Hematopoietic multipotent progenitor cell (in vitro differentiated cells): ENCODE data around the gene PRC1. TPM values are rescaled to one million over a fixed set of nuclear protein-coding genes. Genes with fewer than 3 reads are reported as not detected.
A peak's percentile ranks its signal among the peaks of the same experiment; 100 is the strongest.
"Not testable (repeated sequence)": the region's sequence is repeated elsewhere in the genome, so short reads cannot be mapped to it uniquely, and the experiment has no call there.

Experiments used
- DNase-seq, 3 donors: peaks; one replicate each; pipeline ENCODE4 v3.0.0-alpha.2; 2011 to 2015; ENCODE audit warnings: low read depth in 2 of 3, low spot score in 2 of 3
- total RNA-seq: library from RNA; depleted of rRNA; stranded (reverse); fragments of >200 nt; gene quantifications from one replicate; pipeline ENCODE4 v1.2.3, GENCODE V29; 2012

The PRC1 gene
- 28.8 TPM for total RNA-seq

DNA sequence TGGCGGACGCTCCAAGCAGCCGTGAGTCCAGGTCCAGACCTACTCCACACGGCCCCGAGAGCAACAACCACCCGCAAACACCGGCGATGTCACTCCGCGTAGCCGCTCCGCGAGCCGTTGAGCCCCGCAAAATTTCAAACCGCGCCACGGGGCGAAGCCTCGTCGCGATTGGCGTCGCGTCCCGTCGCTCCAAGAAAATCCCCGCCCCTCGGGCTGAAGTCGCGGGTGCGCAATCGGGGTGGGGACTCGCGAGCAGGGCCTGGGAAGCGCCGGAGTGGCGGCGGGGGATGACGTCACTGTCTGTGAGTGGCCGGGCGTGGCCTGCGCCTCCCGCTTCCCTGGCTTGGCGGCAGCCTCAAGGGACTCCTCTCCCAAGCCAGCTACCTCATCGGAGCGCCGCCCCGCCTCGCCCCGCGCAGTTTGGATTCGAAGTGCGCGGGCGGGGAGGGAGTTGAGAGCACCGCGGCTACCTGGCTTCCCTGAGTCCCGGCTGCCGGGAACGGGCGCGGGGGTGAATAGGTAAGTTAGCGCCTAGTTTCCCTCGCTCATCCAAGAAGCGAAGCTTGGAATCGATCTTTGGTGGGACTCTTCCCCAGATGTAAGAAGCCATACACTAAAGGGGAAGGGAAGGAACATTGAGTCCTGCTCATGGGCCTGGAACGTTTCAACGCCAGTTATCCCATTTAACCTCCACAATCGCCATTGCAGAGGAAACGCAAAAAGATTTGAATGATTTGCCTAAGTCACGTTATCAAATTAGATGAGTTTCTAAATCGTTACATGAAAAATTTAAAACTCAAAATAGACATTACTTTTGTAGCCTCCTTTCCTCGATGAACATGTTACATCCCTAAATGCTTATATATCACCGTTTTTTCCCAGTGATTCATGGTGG is at the start of gene PRC1:
Gene PRC1, minus strand, starts transcription at position 119 of the 895 bp plus-strand sequence. Its CDS starts 118 bp downstream, at position 1.
- DNase-seq = peak; percentile 87 to 98 (median 95)

GRCh38 chr15:91043202-91043874 is 49.0 kb upstream of the PRC1 start:
- no peak for DNase-seq

DNA sequence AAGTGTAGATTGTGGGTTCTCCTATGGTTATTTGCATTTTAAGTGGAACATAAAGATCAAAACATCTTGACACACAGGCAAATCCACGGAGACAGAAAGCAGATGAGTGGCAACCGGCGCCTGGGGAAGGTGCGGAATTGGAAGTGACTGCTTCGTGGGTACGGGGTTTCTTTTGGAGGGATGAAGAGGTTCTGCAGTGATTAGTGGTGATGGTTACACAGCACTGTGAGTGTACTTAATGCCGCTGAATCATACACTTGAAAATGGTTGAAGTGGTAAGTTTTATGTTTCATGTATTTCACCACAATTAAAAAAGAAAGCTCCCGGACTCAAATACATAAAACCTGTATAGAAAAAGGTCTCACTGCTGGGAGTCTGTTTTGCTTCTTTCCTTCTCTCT is 46.5 kb upstream of the PRC1 start:
- no peak for DNase-seq

GRCh38 chr15:91039996-91040395 is 45.7 kb upstream of the PRC1 start:
- DNase-seq = no peak

DNA sequence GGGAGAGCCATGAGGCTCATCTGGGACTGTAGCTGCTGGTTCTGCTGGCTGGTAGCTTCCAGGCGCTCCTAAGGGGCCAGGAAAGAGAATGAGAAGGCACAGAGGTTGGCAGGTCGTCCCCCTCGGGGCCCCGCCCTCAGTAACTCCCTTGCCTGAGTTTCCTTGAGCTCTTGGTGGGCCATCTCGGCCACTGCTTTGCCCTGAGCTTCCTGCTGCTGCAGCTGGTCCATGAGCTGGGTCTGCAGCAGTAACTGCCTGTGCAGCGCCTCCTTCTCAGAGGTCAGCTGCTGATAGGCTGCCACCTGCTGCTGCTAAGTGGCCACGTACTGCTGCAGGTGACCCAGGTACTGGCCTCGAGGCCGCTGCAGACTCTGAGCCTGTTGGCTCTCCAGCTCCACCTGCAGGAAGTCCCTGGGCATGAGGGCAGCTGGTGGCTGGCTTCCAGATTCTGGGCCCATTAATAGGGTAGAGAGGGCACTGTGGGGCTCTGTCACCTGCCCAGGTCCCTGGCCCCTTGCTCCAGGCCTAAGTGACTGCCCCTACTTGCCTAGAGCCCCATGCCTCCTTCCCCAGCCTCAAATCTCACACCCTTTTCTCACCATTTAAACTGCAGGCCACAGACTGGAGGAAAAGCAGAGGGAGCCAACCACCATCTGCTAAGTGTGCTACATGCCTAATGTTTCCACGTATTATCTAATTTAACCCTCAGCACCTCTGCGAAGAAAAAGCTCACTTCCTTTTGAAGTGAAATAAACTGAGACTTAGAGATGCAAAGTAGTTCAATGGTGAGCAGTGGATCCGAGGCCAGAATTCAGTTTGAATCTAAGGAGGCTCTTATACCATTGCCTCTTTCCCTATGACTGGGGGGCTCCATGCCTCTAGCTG is 38.8 kb upstream of the PRC1 start:
- peak in 2 of 3 donors; percentile 58 to 66 for DNase-seq

GRCh38 chr15:91031796-91032195 is 37.5 kb upstream of the PRC1 start:
- DNase-seq = no peak

GRCh38 chr15:91027677-91028076 is 33.3 kb upstream of the PRC1 start:
- DNase-seq = no peak

- DNase-seq = no peak
These were observed 29.4 kb upstream of the PRC1 start for GRCh38 chr15:91023720-91024119.

DNA sequence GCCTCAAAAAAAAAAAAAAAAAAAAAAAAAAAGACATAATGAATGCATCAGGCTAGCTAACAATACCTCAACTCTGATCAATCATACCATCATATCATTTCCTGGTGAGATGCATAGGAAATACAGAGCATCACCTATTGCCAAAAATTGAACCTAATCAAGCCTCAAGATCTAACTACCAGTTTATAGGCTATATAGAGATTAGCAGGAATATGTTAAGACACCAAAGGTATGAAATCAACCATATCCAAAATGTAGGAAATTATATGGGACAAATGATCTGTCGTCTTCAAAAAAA is 28.4 kb upstream of the PRC1 start:
- no peak for DNase-seq

GRCh38 chr15:91022075-91022831 is 27.9 kb upstream of the PRC1 start, which contains the start of gene VPS33B:
TSS of gene VPS33B (minus strand) at chr15:91022594. CDS start at chr15:91022249, 345 bp downstream.
- peak; percentile 74 to 92 (median 90) for DNase-seq

DNA sequence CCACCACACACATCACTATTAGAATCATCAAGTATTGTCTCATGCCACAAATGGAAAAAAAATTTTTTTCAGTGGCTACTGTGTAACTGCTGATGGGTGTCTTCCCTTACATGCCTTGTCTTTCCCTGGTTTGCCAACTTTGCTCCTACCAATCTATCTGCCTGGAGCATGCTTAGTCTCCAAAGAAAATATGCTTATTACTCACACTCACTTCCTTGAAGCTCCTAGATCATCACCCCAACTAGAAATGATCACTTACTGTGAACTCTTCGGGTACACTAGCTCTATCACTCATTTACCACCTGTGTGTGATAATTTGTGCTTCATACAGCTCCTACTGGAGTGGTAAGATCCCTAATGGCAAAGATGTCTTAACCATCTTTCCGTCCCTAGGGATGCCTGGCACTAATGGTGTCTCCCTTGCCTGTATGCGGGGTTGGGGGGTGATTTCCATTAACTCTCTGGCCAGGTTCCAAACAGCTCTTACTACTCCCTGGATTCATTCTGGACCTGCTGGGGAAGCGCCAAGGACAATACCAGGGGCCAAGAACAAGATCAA is 27.3 kb upstream of the PRC1 start:
- DNase-seq = no peak

- DNase-seq = no peak
These were observed 23.8 kb upstream of the PRC1 start for GRCh38 chr15:91018158-91018557.

DNA sequence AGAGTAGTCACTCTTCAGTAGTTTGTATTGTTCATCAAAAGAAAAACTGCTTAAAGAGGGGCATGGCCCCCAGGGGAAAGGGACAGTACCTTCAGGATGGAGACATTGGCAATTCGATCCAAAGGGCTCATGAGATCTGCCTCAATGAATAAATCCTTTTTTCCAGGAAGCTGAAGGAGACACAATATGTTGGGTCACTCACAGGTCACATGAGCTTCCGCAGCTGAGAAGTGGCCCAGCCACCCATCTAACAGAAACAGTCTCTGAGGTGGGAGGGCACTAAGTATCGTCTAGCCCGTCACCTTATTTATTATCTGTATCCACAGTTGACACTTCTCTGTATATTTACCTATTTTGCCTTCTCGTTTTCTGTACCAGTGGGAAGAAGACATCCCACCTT is 23.4 kb upstream of the PRC1 start:
- DNase-seq = no peak

DNA sequence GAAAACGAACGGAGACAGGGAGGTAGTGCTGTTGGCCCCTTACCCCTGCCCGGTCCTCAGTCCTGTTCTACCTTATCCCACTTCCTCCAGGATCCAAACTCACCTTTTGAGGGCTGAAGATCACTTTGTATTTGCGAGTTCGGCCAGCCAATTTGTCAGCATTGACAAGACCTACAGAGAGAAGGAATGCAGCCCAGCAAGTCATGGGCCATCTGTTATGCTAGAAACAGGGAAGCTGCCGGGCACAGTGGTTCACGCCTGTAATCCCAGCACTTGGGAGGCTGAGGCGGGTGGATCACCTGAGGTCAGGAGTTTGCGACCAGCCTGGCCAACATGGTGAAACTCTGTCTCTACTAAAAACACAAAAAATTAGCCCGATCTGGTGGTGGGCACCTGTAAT is 19.4 kb upstream of the PRC1 start:
- not testable (repeated sequence) for DNase-seq

GRCh38 chr15:91007266-91007665 is 12.9 kb upstream of the PRC1 start:
- DNase-seq = no peak

- DNase-seq = no peak
These were observed 6.9 kb upstream of the PRC1 start for GRCh38 chr15:91001209-91001608.

DNA sequence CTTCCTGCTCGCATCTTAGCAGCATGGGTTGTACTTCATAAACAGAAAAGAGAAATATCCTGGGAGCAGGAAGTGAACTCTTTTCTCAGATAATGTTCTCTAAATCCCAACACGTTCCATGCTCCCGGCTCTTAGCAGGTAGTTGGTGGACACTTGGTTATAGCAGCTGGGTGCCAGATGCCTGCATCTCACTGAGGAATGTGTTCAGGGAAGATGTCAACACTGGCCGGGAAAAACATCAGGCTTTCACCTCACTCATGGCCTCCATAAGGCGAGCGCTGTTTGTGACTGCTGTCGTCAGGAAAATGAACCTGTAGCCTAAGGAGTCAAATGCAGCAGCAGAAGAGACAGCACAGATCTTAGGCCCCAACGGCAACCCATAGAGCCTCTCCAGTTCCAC is 4.4 kb upstream of the PRC1 start:
- DNase-seq = no peak

- DNase-seq = no peak
These were observed 297 bp downstream of the PRC1 start for GRCh38 chr15:90994059-90994416.

- no peak for DNase-seq
These were observed 2.6 kb downstream of the PRC1 start for GRCh38 chr15:90991587-90992285.

- DNase-seq = no peak
These were observed 3.9 kb downstream of the PRC1 start for GRCh38 chr15:90990446-90990845.
